GM12873 (cell line): ENCODE results near the gene ENOX2.

Source experiments
- TF ChIP-seq, protein P1 (sequence below): IDR thresholded peaks from 2 replicates; pipeline ENCODE4 v1.5.1; 2012; ENCODE audit warnings: low read depth, mild to moderate bottlenecking, moderate library complexity, low read length, control low read depth; ENCODE audit not compliant: insufficient read depth; ENCODE audit errors: missing control alignments

Gene ENOX2

DNA sequence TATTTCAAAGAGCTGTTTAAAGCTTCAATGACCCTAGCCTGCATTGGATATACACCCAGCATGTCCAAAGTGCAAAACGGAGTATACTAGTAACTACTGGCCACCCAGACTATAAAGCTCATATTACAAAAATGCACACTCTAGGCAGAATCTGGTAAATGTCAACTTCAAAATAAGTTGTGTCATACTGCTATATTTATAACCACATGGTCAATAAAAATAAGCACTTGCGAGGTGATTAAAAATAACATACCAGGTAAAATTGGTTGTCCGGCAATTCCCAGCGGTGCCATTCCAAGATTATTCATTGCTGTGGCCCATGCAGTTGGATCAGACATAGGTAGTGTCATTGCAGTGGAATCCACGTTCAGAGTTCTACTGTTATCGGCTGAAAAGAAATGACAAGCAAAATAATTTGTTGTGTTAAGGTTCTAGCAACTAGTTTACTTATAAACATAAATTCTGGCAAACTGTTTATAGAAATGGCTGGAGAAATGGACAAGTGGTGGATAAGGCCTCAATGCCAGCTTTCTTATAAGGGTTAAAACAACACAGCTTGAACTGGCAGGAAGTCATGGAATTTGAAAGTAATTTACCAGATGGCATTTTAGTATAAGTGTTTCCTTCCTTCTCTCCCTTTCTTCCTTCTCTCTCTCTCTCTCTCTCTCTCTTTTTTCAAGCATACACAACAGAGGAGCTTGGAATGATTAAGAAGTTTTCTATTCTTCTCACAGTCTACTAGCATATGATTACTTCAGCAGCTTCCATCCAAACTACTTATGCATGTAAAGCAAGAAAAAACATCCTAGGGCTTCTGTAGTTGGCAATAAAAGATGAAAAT is 199.9 kb downstream of the ENOX2 start:
- TF ChIP-seq, protein P1, sequence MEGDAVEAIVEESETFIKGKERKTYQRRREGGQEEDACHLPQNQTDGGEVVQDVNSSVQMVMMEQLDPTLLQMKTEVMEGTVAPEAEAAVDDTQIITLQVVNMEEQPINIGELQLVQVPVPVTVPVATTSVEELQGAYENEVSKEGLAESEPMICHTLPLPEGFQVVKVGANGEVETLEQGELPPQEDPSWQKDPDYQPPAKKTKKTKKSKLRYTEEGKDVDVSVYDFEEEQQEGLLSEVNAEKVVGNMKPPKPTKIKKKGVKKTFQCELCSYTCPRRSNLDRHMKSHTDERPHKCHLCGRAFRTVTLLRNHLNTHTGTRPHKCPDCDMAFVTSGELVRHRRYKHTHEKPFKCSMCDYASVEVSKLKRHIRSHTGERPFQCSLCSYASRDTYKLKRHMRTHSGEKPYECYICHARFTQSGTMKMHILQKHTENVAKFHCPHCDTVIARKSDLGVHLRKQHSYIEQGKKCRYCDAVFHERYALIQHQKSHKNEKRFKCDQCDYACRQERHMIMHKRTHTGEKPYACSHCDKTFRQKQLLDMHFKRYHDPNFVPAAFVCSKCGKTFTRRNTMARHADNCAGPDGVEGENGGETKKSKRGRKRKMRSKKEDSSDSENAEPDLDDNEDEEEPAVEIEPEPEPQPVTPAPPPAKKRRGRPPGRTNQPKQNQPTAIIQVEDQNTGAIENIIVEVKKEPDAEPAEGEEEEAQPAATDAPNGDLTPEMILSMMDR = no peak

DNA sequence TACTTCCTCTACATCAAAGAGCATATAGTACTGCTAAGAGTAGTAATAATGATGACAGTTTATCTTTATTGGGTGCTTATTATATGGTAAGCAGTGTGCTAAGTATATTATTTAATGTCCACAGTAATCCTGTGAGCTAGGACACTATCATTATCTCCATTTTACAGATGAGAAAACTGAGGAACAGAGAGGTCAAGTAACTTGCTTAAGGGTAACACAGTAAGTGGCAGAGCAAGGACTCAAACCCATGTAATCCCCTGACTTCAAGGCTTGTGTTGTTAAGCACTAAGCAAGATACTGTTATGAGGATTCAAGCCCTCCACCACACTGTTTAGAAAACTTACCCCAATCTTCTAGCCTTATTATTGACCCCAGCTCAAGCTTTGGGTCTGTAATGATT is 202.4 kb downstream of the ENOX2 start:
- TF ChIP-seq, protein P1 = no peak

DNA sequence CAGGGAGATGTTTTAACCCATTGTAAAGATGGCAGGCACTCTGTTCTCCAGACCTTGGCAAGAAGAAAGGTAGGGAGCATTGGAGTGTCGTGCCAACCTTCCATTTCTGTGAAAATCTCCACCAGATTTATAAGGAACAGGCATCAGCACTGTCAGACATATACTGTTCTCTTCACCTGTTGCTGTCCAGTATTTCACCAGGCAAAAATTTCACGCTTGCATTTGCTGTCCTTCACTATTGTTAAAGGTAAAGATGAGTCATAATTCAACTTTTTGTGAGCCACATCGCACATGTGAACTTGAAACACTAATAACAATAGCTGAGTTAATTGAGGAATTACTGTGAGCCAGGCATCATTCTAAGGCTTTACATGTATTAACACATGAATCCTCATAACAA is 203.4 kb downstream of the ENOX2 start:
- TF ChIP-seq, protein P1 = no peak

DNA sequence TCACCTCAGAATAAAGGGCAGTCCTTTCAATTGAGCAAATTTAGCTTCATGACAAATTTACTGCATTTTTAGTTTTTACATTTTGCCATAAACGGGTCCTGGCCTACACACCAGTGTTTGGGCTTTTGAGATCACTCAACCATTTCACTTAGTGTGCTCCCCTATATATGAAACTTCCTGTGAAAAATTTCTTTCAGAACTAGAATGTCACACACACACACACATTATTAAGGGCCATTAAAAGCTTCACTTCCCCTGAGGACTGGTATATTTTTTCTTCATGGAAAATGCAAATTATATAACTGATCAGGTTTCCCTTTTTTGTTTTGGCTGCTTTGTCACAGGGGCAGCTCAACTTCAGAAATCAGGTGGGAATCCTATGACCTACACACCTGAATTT is 206.5 kb downstream of the ENOX2 start:
- TF ChIP-seq, protein P1 = no peak

DNA sequence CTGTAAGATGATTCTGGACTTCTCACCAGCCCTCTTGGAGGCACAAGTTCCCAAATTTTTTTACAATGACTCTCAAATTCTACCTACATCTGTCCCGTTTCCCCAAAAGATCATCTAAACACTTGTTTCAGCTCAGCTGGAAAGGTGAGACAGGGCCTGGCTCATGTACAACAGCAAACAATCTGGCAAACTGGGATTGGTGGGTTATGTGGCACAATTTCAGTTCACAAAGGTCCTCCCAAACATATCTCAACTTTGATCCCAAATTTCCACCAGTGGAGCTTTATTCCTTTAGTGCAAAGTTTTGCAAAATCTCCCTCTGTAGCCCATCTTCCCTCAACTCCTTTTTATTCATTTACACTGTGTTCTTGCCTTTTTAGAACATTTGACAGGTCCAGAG is 207.1 kb downstream of the ENOX2 start:
- TF ChIP-seq, protein P1 = no peak

DNA sequence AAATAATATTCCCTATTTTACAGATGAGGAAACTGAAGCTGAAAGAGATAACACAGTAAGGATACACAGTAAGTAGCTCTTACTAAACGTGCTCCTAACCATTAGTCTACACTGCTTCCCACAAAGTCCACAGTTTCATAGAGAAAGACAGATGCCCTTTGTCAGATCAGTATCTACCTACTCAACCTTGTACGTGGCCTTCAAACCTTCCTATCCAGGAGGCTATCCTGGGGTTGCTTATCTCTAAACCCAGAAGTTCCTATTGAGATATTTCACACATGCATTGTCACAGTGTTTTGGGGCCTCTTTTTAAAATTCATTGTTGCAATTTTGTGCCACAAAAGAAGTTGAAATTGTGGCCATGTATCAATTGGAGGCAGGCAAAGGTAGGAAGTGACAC is 208.0 kb downstream of the ENOX2 start:
- TF ChIP-seq, protein P1 = no peak

DNA sequence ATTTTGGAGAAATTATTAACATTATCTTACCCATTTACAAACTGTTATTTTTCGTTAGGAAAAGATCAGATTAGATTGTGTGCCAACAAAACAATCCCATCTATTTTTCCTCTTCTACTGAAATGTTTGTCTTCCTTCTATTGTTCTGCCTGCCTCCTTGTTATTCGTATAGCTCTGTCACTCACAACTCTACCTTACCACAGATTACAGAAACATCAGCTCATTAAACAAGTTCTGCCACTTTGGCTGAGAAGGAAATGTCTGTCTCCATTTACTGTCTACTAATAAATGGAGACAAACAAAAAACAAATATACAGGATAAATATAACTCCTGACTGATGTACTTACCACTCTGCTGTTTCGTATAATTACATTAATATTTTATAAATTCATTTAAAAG is 211.4 kb downstream of the ENOX2 start:
- TF ChIP-seq, protein P1 = no peak
